Measurements from ENCODE around the gene ISL2. TPM values are rescaled to one million over a fixed set of nuclear protein-coding genes. Genes with fewer than 3 reads are reported as not detected.

ISL2 gene
- total RNA-seq, 1 experiment from 2014 or later: 0.15 TPM

DNA sequence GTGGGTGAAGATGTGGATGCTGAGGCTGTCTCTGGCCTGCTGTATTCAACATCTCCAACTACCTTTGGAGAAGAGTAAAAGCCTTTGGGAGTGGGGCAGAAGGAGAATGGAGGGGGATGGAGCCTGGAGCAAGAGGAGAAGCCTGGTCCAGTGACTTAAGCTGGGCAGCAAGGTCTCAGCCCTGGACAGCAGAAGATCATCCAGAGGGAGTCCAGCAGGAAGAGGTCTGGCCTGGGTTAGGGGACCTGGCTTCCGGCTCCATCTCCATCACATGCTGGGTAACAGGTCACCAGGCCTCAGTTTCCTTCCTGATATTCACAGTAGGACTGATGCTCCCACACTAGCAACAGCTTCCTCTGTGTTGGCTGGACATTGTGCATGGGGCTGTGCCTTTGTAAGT, 3.8 kb upstream of the ISL2 start:
- Histone ChIP-seq H3T11ph (ENCODE audit: low read length) (no peak overlapping the region), H2BK120ac (ENCODE audit: low read depth, low read length, poor library complexity, severe bottlenecking) (no peak overlapping the region), H4K5ac (ENCODE audit: insufficient read length, low read depth, low read length) (no peak overlapping the region), H3K4me2 (ENCODE audit: insufficient read depth, insufficient read length, low read length) (no peak overlapping the region), H3K4me1 (ENCODE audit: insufficient read depth, low read length) (no peaks in the 10 kb centered on the region; the same call in 1 of the 2 replicates), H4K91ac (ENCODE audit: insufficient read length, low read depth, low read length) (no peak overlapping the region), H2BK20ac (ENCODE audit: low read depth, low read length, poor library complexity, severe bottlenecking) (no peak overlapping the region), H3K14ac (ENCODE audit: insufficient read depth, low read length) (no peak overlapping the region; the same call in 1 of the 2 replicates), H2BK12ac (ENCODE audit: insufficient read length, low read depth, low read length) (no peak overlapping the region), H2AFZ (ENCODE audit: low read length) (no peak overlapping the region), H3K27ac (ENCODE audit: insufficient read length, low read depth, low read length) (no peak overlapping the region), H3K79me2 (ENCODE audit: insufficient read depth, low read length) (no peaks in the 10 kb centered on the region), H3K23ac (ENCODE audit: insufficient read length, low read depth, low read length) (no peak overlapping the region), H3K79me1 (ENCODE audit: insufficient read depth, low read depth, low read length, poor library complexity, severe bottlenecking) (no peaks in the 10 kb centered on the region), H2BK5ac (ENCODE audit: insufficient read length, low read length) (no peak overlapping the region), H4K20me1 (ENCODE audit: control insufficient read depth, insufficient read depth, insufficient read length) (no peaks in the 10 kb centered on the region), H3K23me2 (ENCODE audit: insufficient read length, low read depth, low read length, poor library complexity, severe bottlenecking) (peaks cover 14% of the 10 kb centered on the region), H3K9me3 (ENCODE audit: control insufficient read depth, low read depth, low read length) (no peaks in the 10 kb centered on the region), H3K9ac (ENCODE audit: extremely low read depth, insufficient read length, low read length) (no peak overlapping the region), H3K4ac (ENCODE audit: low read depth, low read length) (no peak overlapping the region), H3K27me3 (ENCODE audit: insufficient read depth, low read length) (peaks cover 12% of the 10 kb centered on the region), H2BK15ac (ENCODE audit: low read depth, low read length) (no peak overlapping the region), H2AK5ac (ENCODE audit: insufficient read length, low read length) (no peak overlapping the region), H3K18ac (ENCODE audit: insufficient read length, low read depth, low read length) (no peak overlapping the region), H4K8ac (replicated peaks; ENCODE audit: insufficient read length, low read depth, low read length) (no peak overlapping the region), H3K56ac (ENCODE audit: insufficient read length, low read depth, low read length) (no peak overlapping the region)
- Mint-ChIP-seq H3K27me3 (ENCODE audit: low read depth) (peaks cover 69% of the 10 kb centered on the region), H3K27ac (no peak overlapping the region), H3K36me3 (ENCODE audit: insufficient read depth in 1 of 3, low read depth in 3 of 3) (no peaks in the 10 kb centered on the region; a peak in 1 of 7 replicates), H3K4me3 (no peak overlapping the region), H3K4me1 (peaks cover 28 to 34% of the 10 kb centered on the region in 2 experiments), H3K9me3 (peaks cover 0 to 15% of the 10 kb centered on the region in 2 experiments; a peak in 3 of 5 replicates)
- no CpG with 5 or more reads among the region's 1 CpG for WGBS (ENCODE audit: extremely low coverage, insufficient read length, low lambda C conversion rate)
- no peak for DNase-seq
- TF ChIP-seq, protein P1, sequence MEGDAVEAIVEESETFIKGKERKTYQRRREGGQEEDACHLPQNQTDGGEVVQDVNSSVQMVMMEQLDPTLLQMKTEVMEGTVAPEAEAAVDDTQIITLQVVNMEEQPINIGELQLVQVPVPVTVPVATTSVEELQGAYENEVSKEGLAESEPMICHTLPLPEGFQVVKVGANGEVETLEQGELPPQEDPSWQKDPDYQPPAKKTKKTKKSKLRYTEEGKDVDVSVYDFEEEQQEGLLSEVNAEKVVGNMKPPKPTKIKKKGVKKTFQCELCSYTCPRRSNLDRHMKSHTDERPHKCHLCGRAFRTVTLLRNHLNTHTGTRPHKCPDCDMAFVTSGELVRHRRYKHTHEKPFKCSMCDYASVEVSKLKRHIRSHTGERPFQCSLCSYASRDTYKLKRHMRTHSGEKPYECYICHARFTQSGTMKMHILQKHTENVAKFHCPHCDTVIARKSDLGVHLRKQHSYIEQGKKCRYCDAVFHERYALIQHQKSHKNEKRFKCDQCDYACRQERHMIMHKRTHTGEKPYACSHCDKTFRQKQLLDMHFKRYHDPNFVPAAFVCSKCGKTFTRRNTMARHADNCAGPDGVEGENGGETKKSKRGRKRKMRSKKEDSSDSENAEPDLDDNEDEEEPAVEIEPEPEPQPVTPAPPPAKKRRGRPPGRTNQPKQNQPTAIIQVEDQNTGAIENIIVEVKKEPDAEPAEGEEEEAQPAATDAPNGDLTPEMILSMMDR (conservative IDR thresholded peaks at IDR 0.05): no peak

All from H9 (cell line).